Astrocyte (in vitro differentiated cells and primary cell): ENCODE measurements around the gene PKD2L2.

Source experiments
- CTCF ChIP-seq: IDR thresholded peaks from 2 replicates; pipeline ENCODE4 v1.5.1; 2011; ENCODE audit warnings: low read depth, mild to moderate bottlenecking, inconsistent platforms, low read length, moderate library complexity; ENCODE audit not compliant: insufficient read depth
- EZH2 ChIP-seq: IDR thresholded peaks from 2 replicates; pipeline ENCODE4 v1.6.1; 2012; ENCODE audit warnings: mild to moderate bottlenecking, low read length, inconsistent platforms; ENCODE audit not compliant: insufficient read depth

GRCh38 chr5:137880313-137880712 is 8.9 kb upstream of the PKD2L2 start:
- TF ChIP-seq EZH2: no peak
- no peak for TF ChIP-seq CTCF
